PC-9 (cell line): ENCODE results near the gene COPRS.

Experiments
- EZH2 ChIP-seq: fragments of 200-600 bp; sonication (generic); IDR thresholded peaks from 2 replicates; pipeline ENCODE4 v1.8.0; 2017; ENCODE audit warnings: antibody characterized with exemption, low read depth
- TF ChIP-seq, protein P1 (sequence below): fragments of 200-600 bp; sonication (generic); conservative IDR thresholded peaks from 2 replicates; pipeline ENCODE4 v1.6.1; 2017; ENCODE audit warnings: mixed run types, antibody characterized with exemption, mild to moderate bottlenecking, moderate library complexity

GRCh38 chr17:31880311-31880710, 21.3 kb upstream of the COPRS start:
- TF ChIP-seq, protein P1, sequence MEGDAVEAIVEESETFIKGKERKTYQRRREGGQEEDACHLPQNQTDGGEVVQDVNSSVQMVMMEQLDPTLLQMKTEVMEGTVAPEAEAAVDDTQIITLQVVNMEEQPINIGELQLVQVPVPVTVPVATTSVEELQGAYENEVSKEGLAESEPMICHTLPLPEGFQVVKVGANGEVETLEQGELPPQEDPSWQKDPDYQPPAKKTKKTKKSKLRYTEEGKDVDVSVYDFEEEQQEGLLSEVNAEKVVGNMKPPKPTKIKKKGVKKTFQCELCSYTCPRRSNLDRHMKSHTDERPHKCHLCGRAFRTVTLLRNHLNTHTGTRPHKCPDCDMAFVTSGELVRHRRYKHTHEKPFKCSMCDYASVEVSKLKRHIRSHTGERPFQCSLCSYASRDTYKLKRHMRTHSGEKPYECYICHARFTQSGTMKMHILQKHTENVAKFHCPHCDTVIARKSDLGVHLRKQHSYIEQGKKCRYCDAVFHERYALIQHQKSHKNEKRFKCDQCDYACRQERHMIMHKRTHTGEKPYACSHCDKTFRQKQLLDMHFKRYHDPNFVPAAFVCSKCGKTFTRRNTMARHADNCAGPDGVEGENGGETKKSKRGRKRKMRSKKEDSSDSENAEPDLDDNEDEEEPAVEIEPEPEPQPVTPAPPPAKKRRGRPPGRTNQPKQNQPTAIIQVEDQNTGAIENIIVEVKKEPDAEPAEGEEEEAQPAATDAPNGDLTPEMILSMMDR = no peak
- TF ChIP-seq EZH2 = no peak
